ENCODE results near the gene FLVCR2. TPM values are rescaled to one million over a fixed set of nuclear protein-coding genes. Genes with fewer than 3 reads are reported as not detected.

The FLVCR2 gene
- total and polyA plus RNA-seq, 5 experiments from 2014 or later = 0.80 to 3.8 (median 1.7) TPM; not detected in 1

DNA sequence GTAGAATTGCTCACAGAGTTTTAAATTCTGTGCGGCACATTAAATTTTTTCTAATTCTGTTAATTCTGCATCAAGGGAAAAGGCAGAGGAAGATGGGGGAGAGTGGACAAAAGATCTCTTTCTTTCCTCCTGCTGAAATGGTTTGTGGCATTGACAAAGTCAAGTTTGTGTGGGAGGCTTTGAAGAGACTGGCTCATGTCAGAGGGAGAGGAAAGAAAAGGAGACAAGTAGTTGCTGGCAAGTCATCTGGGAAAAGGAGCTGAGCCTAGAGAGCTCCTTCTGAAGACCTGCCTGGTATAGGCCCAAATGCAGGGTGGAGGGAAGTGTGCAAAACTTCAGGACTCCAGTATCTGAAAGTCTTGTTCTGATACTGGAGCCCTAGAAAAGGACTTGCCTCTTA lies 119.0 kb downstream of the FLVCR2 start:
- DNase-seq = no peak
- POLR2A ChIA-PET = no interaction called here
- no peak for ATAC-seq
- Mint-ChIP-seq H3K27ac (no peak overlapping the region), H3K36me3 (peaks cover 21 to 87% (median 45%) of the 10 kb centered on the region in 3 donors), H3K27me3 (no peaks in the 10 kb centered on the region), H3K4me3 (no peak overlapping the region), H3K9me3 (peaks cover 0 to 17% (median 3%) of the 10 kb centered on the region in 9 donors), H3K4me1 (peaks cover 0 to 7% (median 0%) of the 10 kb centered on the region in 4 donors)

Other genes with a start within 250 kb of the FLVCR2 start
- 1 to 10 TPM in 1 of 2 experiments, under 1 TPM in 1; 0.75 to 1.0 TPM for gene JDP2, start 150.6 kb upstream of the FLVCR2 start, total RNA-seq
- not detected for gene JDP2, start 150.6 kb upstream of the FLVCR2 start, polyA plus RNA-seq
- 1 to 10 TPM; 5.5 to 5.7 TPM for gene BATF, start 56.2 kb upstream of the FLVCR2 start, total RNA-seq
- gene BATF, start 56.2 kb upstream of the FLVCR2 start, polyA plus RNA-seq = 10 to 100 TPM; 22.7 to 32.2 (median 26.1) TPM
- gene ERG28, start 82.3 kb downstream of the FLVCR2 start, total RNA-seq = 10 to 100 TPM; 11.7 to 12.7 TPM
- gene ERG28, start 82.3 kb downstream of the FLVCR2 start, polyA plus RNA-seq = 10 to 100 TPM; 27.0 to 34.2 (median 29.4) TPM
- 10 to 100 TPM; 17.2 to 19.2 TPM for gene TTLL5, start 82.6 kb downstream of the FLVCR2 start, total RNA-seq
- 10 to 100 TPM in 1 of 3 donors, 1 to 10 TPM in 2; 5.9 to 12.1 (median 8.8) TPM for gene TTLL5, start 82.6 kb downstream of the FLVCR2 start, polyA plus RNA-seq

Data from naive thymus-derived CD8-positive, alpha-beta T cell (primary cell).